Cardiac fibroblast (primary cell): ENCODE measurements around the gene PYCR2.
"Not testable (repeated sequence)": the region's sequence is repeated elsewhere in the genome, so short reads cannot be mapped to it uniquely, and the experiment has no call there.

Source experiments
- DNase-seq, 2 donors: peaks; one replicate each; pipeline versions ENCODE4 v3.0.0 to v3.0.0-alpha.2; 2010; ENCODE audit warnings: low read depth in 2 of 2
- H3K4me3 ChIP-seq, 2 donors: replicated peaks in 1 of 2; 1 replicate in 1 of 2; 2 replicates in 1 of 2; pipeline ENCODE4 v1.5.1; 2011; ENCODE audit warnings: low read depth in 2 of 2, low read length in 2 of 2, mild to moderate bottlenecking in 2 of 2, moderate library complexity in 1 of 2
- TF ChIP-seq, protein P1 (sequence below): IDR thresholded peaks from one replicate; pipeline ENCODE4 v1.5.1; 2011; ENCODE audit warnings: low read depth, mild to moderate bottlenecking, low read length, inconsistent platforms

The PYCR2 gene

DNA sequence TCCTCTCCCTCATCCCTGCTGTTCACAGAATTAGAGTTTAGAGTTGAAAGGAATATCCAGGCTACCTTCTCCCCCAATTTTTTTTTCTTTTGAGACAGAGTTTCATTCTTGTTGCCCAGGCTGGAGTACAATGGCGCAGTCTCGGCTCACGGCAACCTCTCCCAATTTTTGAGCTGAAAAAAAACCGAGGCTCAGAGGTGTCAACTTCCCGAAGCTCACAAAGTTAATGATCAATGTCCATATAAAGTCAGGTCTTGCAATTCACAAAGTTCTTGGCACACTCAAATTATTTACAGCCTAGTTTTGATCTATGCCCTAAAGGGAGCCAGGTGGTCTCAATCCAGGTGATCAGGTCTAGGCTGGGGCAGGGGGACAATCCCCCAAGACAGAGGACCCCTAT, 34.3 kb downstream of the PYCR2 start:
- H3K4me3 ChIP-seq = no peak overlapping the region
- no peak for DNase-seq
- TF ChIP-seq, protein P1, sequence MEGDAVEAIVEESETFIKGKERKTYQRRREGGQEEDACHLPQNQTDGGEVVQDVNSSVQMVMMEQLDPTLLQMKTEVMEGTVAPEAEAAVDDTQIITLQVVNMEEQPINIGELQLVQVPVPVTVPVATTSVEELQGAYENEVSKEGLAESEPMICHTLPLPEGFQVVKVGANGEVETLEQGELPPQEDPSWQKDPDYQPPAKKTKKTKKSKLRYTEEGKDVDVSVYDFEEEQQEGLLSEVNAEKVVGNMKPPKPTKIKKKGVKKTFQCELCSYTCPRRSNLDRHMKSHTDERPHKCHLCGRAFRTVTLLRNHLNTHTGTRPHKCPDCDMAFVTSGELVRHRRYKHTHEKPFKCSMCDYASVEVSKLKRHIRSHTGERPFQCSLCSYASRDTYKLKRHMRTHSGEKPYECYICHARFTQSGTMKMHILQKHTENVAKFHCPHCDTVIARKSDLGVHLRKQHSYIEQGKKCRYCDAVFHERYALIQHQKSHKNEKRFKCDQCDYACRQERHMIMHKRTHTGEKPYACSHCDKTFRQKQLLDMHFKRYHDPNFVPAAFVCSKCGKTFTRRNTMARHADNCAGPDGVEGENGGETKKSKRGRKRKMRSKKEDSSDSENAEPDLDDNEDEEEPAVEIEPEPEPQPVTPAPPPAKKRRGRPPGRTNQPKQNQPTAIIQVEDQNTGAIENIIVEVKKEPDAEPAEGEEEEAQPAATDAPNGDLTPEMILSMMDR = no peak

DNA sequence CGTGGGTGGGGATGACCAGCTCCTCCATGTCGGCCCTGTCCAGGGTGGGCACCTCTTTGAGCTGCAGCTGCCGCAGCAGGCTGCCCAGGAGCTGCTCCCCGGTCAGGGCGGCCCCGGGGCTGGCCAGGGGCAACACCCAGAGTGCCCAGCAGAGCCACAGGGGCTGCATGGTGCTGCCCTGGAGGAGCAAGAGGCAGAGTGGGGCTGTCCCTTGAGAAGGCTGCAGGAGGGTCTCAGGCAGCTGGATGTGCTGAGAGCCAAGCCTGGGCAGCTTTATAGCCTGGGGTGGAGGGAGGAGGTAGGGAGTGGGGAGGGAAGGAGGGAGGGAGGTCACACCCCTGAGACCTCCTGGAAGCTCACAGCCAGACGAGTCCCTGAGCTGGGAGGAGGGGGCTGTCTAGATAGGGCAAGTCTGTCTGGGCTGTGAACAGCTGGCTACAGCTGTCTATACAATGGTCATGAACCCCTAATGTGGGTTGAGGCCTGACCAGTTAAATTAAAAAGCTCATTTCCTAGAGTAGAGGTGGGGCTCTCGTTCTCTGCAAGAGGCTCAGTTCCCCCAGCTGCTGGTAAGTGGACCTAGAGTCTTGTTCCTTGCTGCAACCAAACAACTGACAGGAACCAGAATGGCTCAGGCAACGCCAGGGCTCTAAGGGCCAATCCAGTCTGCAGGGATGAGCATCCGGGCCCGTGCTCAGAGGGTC, 35.0 kb downstream of the PYCR2 start, which contains the start of gene LEFTY1:
Gene LEFTY1 (minus strand): TSS at position 249 of the 704 bp plus-strand sequence. CDS start 80 bp downstream, at position 169.
- TF ChIP-seq, protein P1 = no peak
- DNase-seq = no peak
- no peak within 1 kb of the TSS for H3K4me3 ChIP-seq

DNA sequence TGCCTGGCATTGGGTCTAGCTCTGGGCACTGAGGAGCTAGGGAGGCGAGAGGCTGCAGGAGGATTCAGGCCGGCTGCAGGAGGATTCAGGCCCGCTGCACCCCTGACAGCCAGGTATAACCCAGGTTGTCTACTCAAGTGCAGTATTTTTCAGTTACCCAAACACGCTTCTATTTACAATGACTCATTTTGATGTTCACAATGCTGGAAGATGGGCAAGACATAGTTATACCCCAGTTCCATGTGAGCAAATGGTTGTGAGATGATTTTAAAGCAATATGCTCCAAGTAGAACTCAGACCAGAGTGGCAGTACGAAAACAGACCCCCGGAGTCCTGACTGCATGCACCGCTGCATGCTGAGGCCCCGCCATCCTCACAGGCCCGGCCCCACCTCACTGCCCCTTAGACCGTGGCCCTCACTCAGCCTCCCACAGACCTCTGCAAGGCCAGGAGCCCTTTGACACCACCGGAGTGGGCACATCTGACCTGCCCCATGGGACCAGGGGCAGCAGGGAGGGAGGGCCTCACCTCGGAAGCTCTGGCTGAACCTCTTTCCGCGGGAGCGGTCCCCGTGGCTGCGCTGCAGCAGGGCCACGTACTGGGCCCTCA, 35.7 kb downstream of the PYCR2 start:
- TF ChIP-seq, protein P1 = no peak

DNA sequence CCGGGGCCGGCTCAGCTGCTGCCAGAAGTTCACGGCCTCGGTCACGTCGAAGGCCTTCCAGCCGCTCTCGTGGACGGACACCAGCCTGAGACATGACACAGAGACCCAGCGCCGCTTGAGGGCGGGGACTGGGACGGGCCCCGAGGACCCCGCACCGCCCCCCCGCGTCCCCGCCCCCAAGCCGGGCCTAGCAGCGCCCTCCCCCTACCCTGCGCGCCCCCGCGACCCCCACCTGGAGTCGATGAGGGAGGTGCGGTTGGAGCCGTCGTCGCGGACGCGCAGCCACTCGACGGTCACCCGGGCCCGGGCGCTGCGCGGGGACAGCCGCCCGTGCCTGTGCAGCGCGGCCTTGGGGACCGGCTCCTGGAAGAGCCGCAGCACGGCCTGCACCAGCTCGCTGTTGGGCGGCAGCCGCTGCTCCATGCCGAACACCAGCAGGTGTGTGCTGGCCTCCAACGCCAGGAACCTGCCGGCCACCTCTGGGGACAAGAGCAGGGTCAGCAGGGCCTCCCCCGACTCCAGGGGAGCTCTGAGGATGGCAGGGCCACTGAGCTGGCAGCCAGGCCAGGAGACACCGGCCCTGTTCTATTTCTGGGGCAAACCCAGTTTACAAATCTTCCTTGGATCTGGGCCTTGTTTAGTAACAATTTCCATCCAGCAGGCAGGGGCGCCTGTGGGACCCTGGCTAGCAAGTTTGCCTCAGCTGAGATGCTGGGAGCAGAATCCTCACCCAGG, 36.3 kb downstream of the PYCR2 start:
- H3K4me3 ChIP-seq, DNase-seq: not testable (repeated sequence)

More for the DNA sequence above, 35.7 kb downstream of the PYCR2 start:
- DNase-seq = no peak
- H3K4me3 ChIP-seq = no peak overlapping the region

DNA sequence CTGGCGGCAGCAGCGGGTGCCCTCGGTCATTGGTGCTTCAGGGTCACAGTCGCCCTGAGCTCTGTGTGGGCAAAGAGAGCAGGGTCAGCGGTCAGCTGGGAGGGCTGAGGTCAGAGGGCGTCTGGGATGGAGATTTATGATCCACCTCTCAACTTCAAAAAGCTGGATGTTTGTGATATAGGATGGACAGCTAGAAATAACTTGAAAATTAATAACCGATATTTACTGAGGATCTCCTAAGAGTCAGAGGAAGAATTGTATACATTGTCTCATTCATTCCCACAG, 37.1 kb downstream of the PYCR2 start:
- DNase-seq = no peak
- TF ChIP-seq, protein P1 = no peak

DNA sequence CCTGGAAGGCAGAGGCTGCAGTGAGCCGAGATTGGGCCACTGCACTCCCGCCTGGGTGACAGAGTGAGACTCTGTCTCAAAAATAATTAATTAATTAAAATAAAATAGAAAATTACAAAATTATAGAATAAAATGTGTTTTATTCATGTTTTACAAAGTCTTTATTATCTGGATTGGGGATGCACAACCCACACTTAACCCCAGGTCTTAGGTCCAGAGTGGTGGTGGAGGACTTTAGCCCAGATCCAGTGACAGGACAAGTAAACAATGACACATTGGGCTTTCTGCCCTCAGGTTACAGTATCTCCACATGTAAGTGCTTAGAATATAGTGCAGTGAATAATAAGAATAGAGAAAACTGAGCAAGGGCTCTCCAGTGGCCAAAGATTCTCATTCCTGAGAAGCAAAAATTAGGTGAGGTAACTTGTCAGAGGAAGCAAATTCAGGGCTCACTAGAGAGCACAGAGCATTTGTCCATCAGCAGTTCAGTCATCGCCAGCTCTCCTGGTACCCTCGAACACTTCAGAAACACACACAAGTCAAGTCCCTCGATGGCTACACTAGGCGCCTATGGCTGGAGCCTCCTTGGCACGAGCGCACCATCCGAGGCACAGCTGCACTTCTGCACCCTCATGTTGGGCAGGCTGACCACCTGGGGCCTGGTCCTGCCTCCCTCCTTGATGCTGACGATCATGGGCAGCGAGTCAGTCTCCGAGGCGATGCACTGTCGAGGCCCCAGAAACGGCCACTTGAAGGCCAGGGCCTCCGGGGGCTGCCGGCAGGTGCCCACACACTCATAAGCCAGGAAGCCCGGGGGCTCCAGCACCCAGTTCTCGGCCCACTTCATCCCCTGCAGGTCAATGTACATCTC, 37.7 kb downstream of the PYCR2 start:
- H3K4me3 ChIP-seq = no peak overlapping the region
- TF ChIP-seq, protein P1 = no peak
- no peak for DNase-seq

More for the DNA sequence above, 37.1 kb downstream of the PYCR2 start:
- H3K4me3 ChIP-seq = no peak overlapping the region
